Erythroblast (primary cell): ENCODE data around the gene THBS2.

Experiments used
- GATA1 ChIP-seq: IDR thresholded peaks from 2 replicates; pipeline ENCODE4 v1.6.1; 2011; ENCODE audit warnings: low read depth, mild to moderate bottlenecking, control low read depth, low read length, moderate library complexity
- POLR2A ChIP-seq: IDR thresholded peaks from 2 replicates; pipeline ENCODE4 v1.6.1; 2011; ENCODE audit warnings: mild to moderate bottlenecking, low read length

- TF ChIP-seq POLR2A (no peak), GATA1 (no peak)
These were observed 49.5 kb downstream of the THBS2 start for GRCh38 chr6:169204167-169204566.
